HEK293 (cell line): ENCODE data around the gene PFDN5.

Experiments
- HOXA7 ChIP-seq: sonication (generic); formaldehyde crosslinking; IDR thresholded peaks from 2 replicates; pipeline ENCODE4 v1.8.1; 2022; ENCODE audit warnings: missing genetic modification reagents, borderline replicate concordance
- HOXD13 ChIP-seq: sonication (generic); formaldehyde crosslinking; IDR thresholded peaks from 2 replicates; pipeline ENCODE4 v1.8.0; 2022; ENCODE audit warnings: missing genetic modification reagents, borderline replicate concordance
- INSM2 ChIP-seq: fragments of 450-650 bp; formaldehyde crosslinking; IDR thresholded peaks from 2 replicates; pipeline ENCODE4 v1.5.1; 2016; ENCODE audit warnings: missing biosample characterization, missing genetic modification characterization
- MEIS1 ChIP-seq: sonication (generic); formaldehyde crosslinking; IDR thresholded peaks from 2 replicates; pipeline ENCODE4 v1.8.1; 2022; ENCODE audit warnings: missing genetic modification reagents, mild to moderate bottlenecking, borderline replicate concordance
- MZF1 ChIP-seq: fragments of 450-650 bp; formaldehyde crosslinking; IDR thresholded peaks from 2 replicates; pipeline ENCODE4 v1.5.1; 2017; ENCODE audit warnings: missing biosample characterization, missing genetic modification characterization, borderline replicate concordance
- OVOL3 ChIP-seq: fragments of 450-650 bp; formaldehyde crosslinking; IDR thresholded peaks from 2 replicates; pipeline ENCODE4 v1.5.1; 2016; ENCODE audit warnings: missing biosample characterization, missing genetic modification characterization
- PBX3 ChIP-seq: sonication (generic); formaldehyde crosslinking; IDR thresholded peaks from 2 replicates; pipeline ENCODE4 v1.8.1; 2022; ENCODE audit warnings: mild to moderate bottlenecking, moderate library complexity, missing genetic modification reagents
- PRDM6 ChIP-seq: fragments of 450-650 bp; formaldehyde crosslinking; IDR thresholded peaks from 2 replicates; pipeline ENCODE4 v1.5.1; 2017; ENCODE audit warnings: missing biosample characterization, missing genetic modification characterization
- SP7 ChIP-seq: fragments of 450-650 bp; formaldehyde crosslinking; IDR thresholded peaks from 2 replicates; pipeline ENCODE4 v1.5.1; 2016; ENCODE audit warnings: missing biosample characterization, missing genetic modification characterization
- ZBTB1 ChIP-seq: fragments of 450-650 bp; formaldehyde crosslinking; IDR thresholded peaks from 2 replicates; pipeline ENCODE4 v1.5.1; 2016; ENCODE audit warnings: missing biosample characterization, missing genetic modification characterization
- ZBTB7A ChIP-seq: fragments of 450-650 bp; formaldehyde crosslinking; IDR thresholded peaks from 2 replicates; pipeline ENCODE4 v1.5.1; 2016; ENCODE audit warnings: low read depth, missing biosample characterization, missing genetic modification characterization
- ZNF112 ChIP-seq: fragments of 450-650 bp; formaldehyde crosslinking; IDR thresholded peaks from 2 replicates; pipeline ENCODE4 v1.5.0; 2017; ENCODE audit warnings: missing biosample characterization, missing genetic modification characterization
- ZNF133 ChIP-seq: fragments of 450-650 bp; formaldehyde crosslinking; IDR thresholded peaks from 2 replicates; pipeline ENCODE4 v1.5.1; 2016; ENCODE audit warnings: missing biosample characterization, missing genetic modification characterization
- ZNF148 ChIP-seq: fragments of 450-650 bp; formaldehyde crosslinking; IDR thresholded peaks from 2 replicates; pipeline ENCODE4 v1.5.0; 2017; ENCODE audit warnings: missing biosample characterization, missing genetic modification characterization, borderline replicate concordance
- ZNF2 ChIP-seq: fragments of 450-650 bp; formaldehyde crosslinking; IDR thresholded peaks from 2 replicates; pipeline ENCODE4 v1.5.1; 2016; ENCODE audit warnings: missing biosample characterization, missing genetic modification characterization
- ZNF202 ChIP-seq: fragments of 450-650 bp; formaldehyde crosslinking; IDR thresholded peaks from 2 replicates; pipeline ENCODE4 v1.5.1; 2016; ENCODE audit warnings: missing biosample characterization, missing genetic modification characterization, borderline replicate concordance
- ZNF23 ChIP-seq: fragments of 450-650 bp; formaldehyde crosslinking; IDR thresholded peaks from 2 replicates; pipeline ENCODE4 v1.5.1; 2016; ENCODE audit warnings: missing biosample characterization, missing genetic modification characterization, borderline replicate concordance
- ZNF449 ChIP-seq: fragments of 450-650 bp; formaldehyde crosslinking; IDR thresholded peaks from 2 replicates; pipeline ENCODE4 v1.5.1; 2017; ENCODE audit warnings: missing biosample characterization, mild to moderate bottlenecking, missing genetic modification characterization, moderate library complexity
- ZNF549 ChIP-seq: fragments of 450-650 bp; IDR thresholded peaks from 2 replicates; pipeline ENCODE4 v1.5.1; 2018; ENCODE audit warnings: missing biosample characterization, missing genetic modification characterization, mild to moderate bottlenecking, inconsistent platforms, moderate library complexity
- ZNF571 ChIP-seq: fragments of 450-650 bp; formaldehyde crosslinking; IDR thresholded peaks from 2 replicates; pipeline ENCODE4 v1.5.0; 2017; ENCODE audit warnings: missing biosample characterization, missing genetic modification characterization
- ZNF580 ChIP-seq: fragments of 450-650 bp; formaldehyde crosslinking; IDR thresholded peaks from 2 replicates; pipeline ENCODE4 v1.5.1; 2016; ENCODE audit warnings: missing biosample characterization, missing genetic modification characterization
- ZNF585B ChIP-seq: fragments of 450-650 bp; formaldehyde crosslinking; IDR thresholded peaks from 2 replicates; pipeline ENCODE4 v1.5.1; 2016; ENCODE audit warnings: missing biosample characterization, missing genetic modification characterization
- ZNF600 ChIP-seq: fragments of 450-650 bp; formaldehyde crosslinking; IDR thresholded peaks from 2 replicates; pipeline ENCODE4 v1.5.1; 2016; ENCODE audit warnings: missing biosample characterization, missing genetic modification characterization
- ZNF645 ChIP-seq: fragments of 450-650 bp; formaldehyde crosslinking; IDR thresholded peaks from 2 replicates; pipeline ENCODE4; 2016; ENCODE audit warnings: missing biosample characterization, missing genetic modification characterization
- ZNF660 ChIP-seq: fragments of 450-650 bp; IDR thresholded peaks from 2 replicates; pipeline ENCODE4 v1.5.1; 2018; ENCODE audit warnings: missing biosample characterization, mild to moderate bottlenecking, missing genetic modification characterization
- ZNF76 ChIP-seq: fragments of 450-650 bp; formaldehyde crosslinking; IDR thresholded peaks from 2 replicates; pipeline ENCODE4; 2016; ENCODE audit warnings: low read depth, missing biosample characterization, missing genetic modification characterization, borderline replicate concordance
- ZNF785 ChIP-seq: fragments of 450-650 bp; formaldehyde crosslinking; IDR thresholded peaks from 2 replicates; pipeline ENCODE4 v1.5.1; 2016; ENCODE audit warnings: missing biosample characterization, missing genetic modification characterization
- ZNF791 ChIP-seq: fragments of 450-650 bp; formaldehyde crosslinking; IDR thresholded peaks from 2 replicates; pipeline ENCODE4 v1.5.1; 2016; ENCODE audit warnings: missing biosample characterization, missing genetic modification characterization
- ZNF830 ChIP-seq: fragments of 450-650 bp; IDR thresholded peaks from 2 replicates; pipeline ENCODE4 v1.5.0; 2018; ENCODE audit warnings: missing biosample characterization, missing genetic modification characterization, low read depth, mild to moderate bottlenecking, moderate library complexity
- ZSCAN16 ChIP-seq: fragments of 450-650 bp; formaldehyde crosslinking; IDR thresholded peaks from 2 replicates; pipeline ENCODE4 v1.5.1; 2016; ENCODE audit warnings: missing biosample characterization, missing genetic modification characterization

Gene PFDN5

GRCh38 chr12:53324779-53325510 lies 29.6 kb downstream of the PFDN5 start (continued):
- TF ChIP-seq ZNF549, result no peak
- no peak for TF ChIP-seq ZNF23 (tag by site-specific recombination)
- no peak for TF ChIP-seq ZNF571 (tag by site-specific recombination)
- no peak for TF ChIP-seq ZNF580 (tag by site-specific recombination)
- TF ChIP-seq ZNF202 (tag by site-specific recombination), result no peak
- no peak for TF ChIP-seq HOXD13 (CRISPR knock-in tag)
- TF ChIP-seq ZNF449, result peak; percentile 43
- TF ChIP-seq ZNF2 (tag by site-specific recombination), result peak; percentile 97
- TF ChIP-seq SP7 (tag by site-specific recombination), result peak; percentile 87
- no peak for TF ChIP-seq ZNF112
- no peak for TF ChIP-seq INSM2 (tag by site-specific recombination)
- no peak for TF ChIP-seq MZF1 (tag by site-specific recombination)
- no peak for TF ChIP-seq OVOL3 (tag by site-specific recombination)
- TF ChIP-seq ZBTB1, result no peak
- TF ChIP-seq HOXA7 (CRISPR knock-in tag), result no peak
- TF ChIP-seq PBX3 (CRISPR knock-in tag), result 0 out of 2 replicates have a peak, but pooled peaks have one; percentile 40
- peak; percentile 23; the same call in 1 of the 2 replicates for TF ChIP-seq PRDM6
- no peak for TF ChIP-seq ZNF148
- no peak for TF ChIP-seq ZNF830 (tag by site-specific recombination)
- peak; percentile 69; the same call in 1 of the 2 replicates for TF ChIP-seq ZBTB7A (tag by site-specific recombination)
- no peak for TF ChIP-seq ZNF133 (tag by site-specific recombination)
- TF ChIP-seq ZNF585B (tag by site-specific recombination), result no peak
- TF ChIP-seq ZNF785 (tag by site-specific recombination), result no peak
- no peak for TF ChIP-seq ZNF791 (tag by site-specific recombination)
- peak; percentile 91 for TF ChIP-seq ZNF660 (tag by site-specific recombination)
- no peak for TF ChIP-seq ZNF645 (tag by site-specific recombination)
- peak; percentile 75; the same call in 1 of the 2 replicates for TF ChIP-seq ZNF76 (tag by site-specific recombination)
- TF ChIP-seq MEIS1 (CRISPR knock-in tag), result no peak
- no peak for TF ChIP-seq ZSCAN16 (tag by site-specific recombination)
- no peak; the same call in none of the 2 replicates for TF ChIP-seq ZNF600 (tag by site-specific recombination)
